Trophoblast cell (in vitro differentiated cells and primary cell): ENCODE data around the gene TMOD1.

Source experiments
- DNase-seq, 2 donors: peaks; one replicate each; pipeline ENCODE4 v3.0.0-alpha.2; 2016
- H2AFZ ChIP-seq: 2 replicates; pipeline ENCODE4 v1.6.1; 2013; ENCODE audit warnings: low read length, moderate library complexity, mild to moderate bottlenecking; ENCODE audit not compliant: insufficient read depth, poor library complexity
- H2AK5ac ChIP-seq: 2 replicates; pipeline ENCODE4 v1.6.1; 2013; ENCODE audit warnings: mild to moderate bottlenecking, low read length
- H2BK120ac ChIP-seq: 2 replicates; pipeline ENCODE4 v1.6.1; 2013; ENCODE audit warnings: low read length, mild to moderate bottlenecking, moderate library complexity; ENCODE audit not compliant: insufficient read depth, poor library complexity
- H2BK12ac ChIP-seq: 2 replicates; pipeline ENCODE4 v1.6.1; 2013; ENCODE audit warnings: mild to moderate bottlenecking, low read length, moderate library complexity
- H2BK5ac ChIP-seq: 2 replicates; pipeline ENCODE4 v1.6.1; 2013; ENCODE audit warnings: low read length, low read depth, moderate library complexity, mild to moderate bottlenecking; ENCODE audit not compliant: poor library complexity
- H3K14ac ChIP-seq: 2 replicates; pipeline ENCODE4 v1.6.1; 2013; ENCODE audit warnings: mild to moderate bottlenecking, low read length
- H3K18ac ChIP-seq: 2 replicates; pipeline ENCODE4 v1.6.1; 2013; ENCODE audit warnings: mild to moderate bottlenecking, low read length
- H3K23ac ChIP-seq: 2 replicates; pipeline ENCODE4 v1.6.1; 2013; ENCODE audit warnings: low read length
- H3K27ac ChIP-seq: 2 replicates; pipeline ENCODE4 v1.5.1; 2013; ENCODE audit warnings: low read depth, mild to moderate bottlenecking, inconsistent platforms, low read length, moderate library complexity
- H3K27me3 ChIP-seq: 2 replicates; pipeline ENCODE4 v1.6.1; 2013; ENCODE audit warnings: inconsistent platforms, mild to moderate bottlenecking, low read length, moderate library complexity; ENCODE audit not compliant: insufficient read depth
- H3K36me3 ChIP-seq, 2 experiments: 1 replicate in 1 of 2; 2 replicates in 1 of 2; pipeline ENCODE4 v1.6.1; 2013; ENCODE audit warnings: low read length in 2 of 2, mild to moderate bottlenecking in 2 of 2, moderate library complexity in 1 of 2; ENCODE audit not compliant: insufficient read depth in 2 of 2, control insufficient read depth in 1 of 2
- H3K4ac ChIP-seq: 2 replicates; pipeline ENCODE4 v1.6.1; 2013; ENCODE audit warnings: low read depth, mild to moderate bottlenecking, low read length, moderate library complexity
- H3K4me1 ChIP-seq, 2 experiments: 1 replicate in 1 of 2; 2 replicates in 1 of 2; pipeline ENCODE4 v1.6.1; 2013; ENCODE audit warnings: low read length in 2 of 2, mild to moderate bottlenecking in 2 of 2, moderate library complexity in 1 of 2; ENCODE audit not compliant: insufficient read depth in 2 of 2, control insufficient read depth in 1 of 2
- H3K4me2 ChIP-seq: 2 replicates; pipeline ENCODE4 v1.6.1; 2013; ENCODE audit warnings: inconsistent platforms, mild to moderate bottlenecking, low read length, moderate library complexity
- H3K4me3 ChIP-seq: 2 replicates; pipeline ENCODE4 v1.5.1; 2013; ENCODE audit warnings: mild to moderate bottlenecking, low read depth, low read length, inconsistent platforms
- H3K79me1 ChIP-seq: one replicate; pipeline ENCODE4 v1.6.1; 2013; ENCODE audit warnings: low read length
- H3K79me2 ChIP-seq: 2 replicates; pipeline ENCODE4 v1.6.1; 2013; ENCODE audit warnings: low read length, mild to moderate bottlenecking; ENCODE audit not compliant: control insufficient read depth, insufficient read depth, poor library complexity
- H3K9ac ChIP-seq: 2 replicates; pipeline ENCODE4 v1.6.1; 2013; ENCODE audit warnings: mild to moderate bottlenecking, low read length
- H3K9me3 ChIP-seq: 2 replicates; pipeline ENCODE4 v1.6.1; 2013; ENCODE audit warnings: low read depth, mild to moderate bottlenecking, control low read depth, inconsistent platforms, low read length; ENCODE audit not compliant: insufficient read depth
- H4K12ac ChIP-seq: 2 replicates; pipeline ENCODE4 v1.6.1; 2013; ENCODE audit warnings: low read depth, mild to moderate bottlenecking, low read length, moderate library complexity
- H4K8ac ChIP-seq: 2 replicates; pipeline ENCODE4 v1.6.1; 2013; ENCODE audit warnings: low read depth, mild to moderate bottlenecking, low read length, moderate library complexity
- H4K91ac ChIP-seq: one replicate; pipeline ENCODE4 v1.6.1; 2013; ENCODE audit warnings: low read depth, mild to moderate bottlenecking, low read length, moderate library complexity
- WGBS: extraction: QIAGEN DNeasy Blood & Tissue Kit; methylation state at CpG from one replicate; pipeline ENCODE4 v1.1.7; 2013; ENCODE audit warnings: missing lambda C conversion rate; ENCODE audit not compliant: insufficient read length, insufficient coverage; ENCODE audit errors: extremely low coverage; 5-methylcytosine and 5-hydroxymethylcytosine counted together

TMOD1 gene

DNA sequence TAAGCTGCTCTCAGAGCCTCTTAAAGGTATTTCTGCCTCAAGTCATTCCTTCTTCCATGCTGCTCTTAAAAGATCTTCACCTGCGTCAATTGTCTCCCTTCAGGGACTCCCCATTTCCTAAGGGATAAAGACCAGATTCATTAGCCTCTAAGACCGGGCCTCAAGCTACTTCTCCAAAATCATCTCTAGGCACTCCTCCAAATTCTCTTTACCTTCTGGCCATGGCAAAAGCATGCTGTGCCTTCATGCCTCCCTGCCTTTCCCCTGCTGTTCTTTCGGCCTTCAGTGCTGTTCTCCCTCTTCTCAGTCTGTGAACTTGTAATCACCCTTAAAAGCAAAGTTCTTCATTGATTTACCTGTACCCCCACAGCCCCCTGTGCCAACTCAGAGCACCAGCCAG is 4.4 kb downstream of the TMOD1 start:
- no peak overlapping the region for H2BK120ac ChIP-seq
- WGBS, result no CpG with 5 or more reads among the region's 3 CpGs
- H4K12ac ChIP-seq, result no peak overlapping the region
- no peaks in the 10 kb centered on the region for H3K79me1 ChIP-seq
- H3K27me3 ChIP-seq, result peaks cover 31% of the 10 kb centered on the region
- no peak overlapping the region for H3K23ac ChIP-seq
- H3K14ac ChIP-seq, result no peak overlapping the region
- no peak overlapping the region for H3K18ac ChIP-seq
- no peak overlapping the region for H4K91ac ChIP-seq
- no peak overlapping the region for H2BK12ac ChIP-seq
- no peak overlapping the region for H2AK5ac ChIP-seq
- H3K27ac ChIP-seq, result no peak overlapping the region
- H3K36me3 ChIP-seq, result no peaks in the 10 kb centered on the region
- H3K9me3 ChIP-seq, result peaks cover 7% of the 10 kb centered on the region
- H3K4me2 ChIP-seq, result no peak overlapping the region
- H4K8ac ChIP-seq, result no peak overlapping the region
- H2AFZ ChIP-seq, result no peak overlapping the region
- peaks cover 0 to 9% of the 10 kb centered on the region in 2 experiments for H3K4me1 ChIP-seq
- H3K9ac ChIP-seq, result no peak overlapping the region
- H2BK5ac ChIP-seq, result no peak overlapping the region
- no peak for DNase-seq
- H3K4ac ChIP-seq, result no peak overlapping the region
- no peaks in the 10 kb centered on the region for H3K79me2 ChIP-seq
- H3K4me3 ChIP-seq, result no peak overlapping the region

DNA sequence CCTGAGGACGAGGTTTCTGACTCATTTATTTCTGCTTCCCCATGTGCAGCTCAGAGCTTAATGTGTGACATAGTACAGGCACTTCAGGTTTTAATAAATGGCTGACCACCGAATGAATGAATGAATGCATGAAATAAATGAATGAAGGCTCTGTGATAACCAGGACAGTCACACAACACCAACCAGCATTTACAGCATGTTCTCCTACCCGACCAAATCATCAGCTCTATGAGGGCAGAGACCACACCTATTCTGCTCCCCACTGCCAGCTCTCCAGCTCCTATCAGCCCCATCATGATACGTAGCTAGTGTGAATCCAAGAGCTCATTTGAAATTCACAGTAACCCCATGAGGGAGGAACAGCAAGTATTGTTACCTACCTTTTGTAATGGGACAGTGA is 4.8 kb downstream of the TMOD1 start:
- H3K27ac ChIP-seq, result no peak overlapping the region
- H3K4me2 ChIP-seq, result no peak overlapping the region
- H3K79me1 ChIP-seq, result no peaks in the 10 kb centered on the region
- H3K4ac ChIP-seq, result no peak overlapping the region
- no peak overlapping the region for H2BK120ac ChIP-seq
- H2AFZ ChIP-seq, result no peak overlapping the region
- peaks cover 0 to 9% of the 10 kb centered on the region in 2 experiments for H3K4me1 ChIP-seq
- no peak overlapping the region for H2BK5ac ChIP-seq
- H2AK5ac ChIP-seq, result no peak overlapping the region
- WGBS, result no CpG with 5 or more reads among the region's 4 CpGs
- H4K8ac ChIP-seq, result no peak overlapping the region
- no peak overlapping the region for H3K9ac ChIP-seq
- no peak overlapping the region for H3K14ac ChIP-seq
- no peak overlapping the region for H4K12ac ChIP-seq
- H3K27me3 ChIP-seq, result peaks cover 31% of the 10 kb centered on the region
- H3K36me3 ChIP-seq, result no peaks in the 10 kb centered on the region
- no peak overlapping the region for H3K4me3 ChIP-seq
- H4K91ac ChIP-seq, result no peak overlapping the region
- no peak overlapping the region for H2BK12ac ChIP-seq
- H3K9me3 ChIP-seq, result peaks cover 7% of the 10 kb centered on the region
- DNase-seq, result no peak
- H3K23ac ChIP-seq, result no peak overlapping the region
- H3K18ac ChIP-seq, result no peak overlapping the region
- H3K79me2 ChIP-seq, result no peaks in the 10 kb centered on the region

DNA sequence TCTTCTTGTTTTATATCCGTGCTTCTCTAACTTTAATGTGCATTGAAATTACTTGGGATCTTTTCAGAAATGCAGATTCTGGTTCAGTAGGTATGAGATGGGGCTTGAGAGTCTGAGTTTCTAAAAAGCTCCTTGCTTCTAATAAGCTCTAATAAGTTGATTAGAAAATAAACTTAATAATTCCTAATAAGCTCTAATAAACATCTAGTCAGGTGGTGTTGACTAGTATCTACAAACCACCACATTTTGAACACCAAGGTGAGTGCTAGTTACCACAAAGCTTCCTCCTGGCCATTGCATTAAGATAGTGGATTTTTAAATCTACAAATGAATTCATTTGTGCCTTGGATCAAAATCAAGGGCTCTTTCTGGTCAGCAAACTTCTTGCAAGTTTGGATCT is 5.3 kb downstream of the TMOD1 start:
- peaks cover 0 to 8% of the 10 kb centered on the region in 2 experiments for H3K4me1 ChIP-seq
- H3K23ac ChIP-seq, result no peak overlapping the region
- H2BK120ac ChIP-seq, result no peak overlapping the region
- no peak overlapping the region for H3K27ac ChIP-seq
- H3K14ac ChIP-seq, result no peak overlapping the region
- no peak overlapping the region for H4K8ac ChIP-seq
- H2AFZ ChIP-seq, result no peak overlapping the region
- no peak overlapping the region for H2AK5ac ChIP-seq
- no peaks in the 10 kb centered on the region for H3K36me3 ChIP-seq
- no peak overlapping the region for H3K4me3 ChIP-seq
- no peak overlapping the region for H3K9ac ChIP-seq
- H3K79me2 ChIP-seq, result no peaks in the 10 kb centered on the region
- H3K79me1 ChIP-seq, result no peaks in the 10 kb centered on the region
- no CpG with 5 or more reads among the region's 1 CpG for WGBS
- H3K4ac ChIP-seq, result no peak overlapping the region
- peaks cover 7% of the 10 kb centered on the region for H3K9me3 ChIP-seq
- H2BK12ac ChIP-seq, result no peak overlapping the region
- no peak overlapping the region for H2BK5ac ChIP-seq
- DNase-seq, result no peak
- H3K27me3 ChIP-seq, result peaks cover 27% of the 10 kb centered on the region
- H4K91ac ChIP-seq, result no peak overlapping the region
- H3K18ac ChIP-seq, result no peak overlapping the region
- no peak overlapping the region for H3K4me2 ChIP-seq
- no peak overlapping the region for H4K12ac ChIP-seq

DNA sequence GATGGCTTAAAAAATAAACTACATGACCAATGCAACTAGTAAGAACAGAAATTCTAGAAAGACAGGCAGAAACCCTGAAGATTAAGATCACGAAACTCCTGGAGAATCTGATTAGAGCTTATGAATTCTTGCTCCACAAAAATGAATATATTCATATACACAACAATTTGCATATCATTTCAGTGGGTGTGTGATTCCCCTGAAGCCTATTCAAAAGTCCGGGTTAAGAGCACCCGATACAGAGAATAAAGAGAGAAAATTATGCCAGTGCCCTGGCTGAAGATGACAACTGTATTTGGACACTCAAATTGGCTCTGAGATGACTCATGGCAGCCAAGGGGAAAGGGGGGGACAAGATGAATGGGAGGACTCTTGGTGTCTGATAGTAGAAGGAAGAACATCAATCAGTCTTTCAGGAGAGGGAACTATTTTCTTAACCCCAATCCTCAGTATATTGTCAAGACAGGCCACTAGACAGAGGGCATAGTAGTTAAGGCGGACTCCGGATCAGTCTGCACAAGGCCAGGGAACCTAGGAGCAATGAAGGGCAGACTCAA is 6.0 kb downstream of the TMOD1 start:
- no peaks in the 10 kb centered on the region for H3K79me2 ChIP-seq
- no CpG with 5 or more reads among the region's 5 CpGs for WGBS

More for the DNA sequence above, 6.0 kb downstream of the TMOD1 start:
- Histone ChIP-seq H3K18ac (no peak overlapping the region), H3K79me1 (no peaks in the 10 kb centered on the region), H4K8ac (no peak overlapping the region), H3K27me3 (peaks cover 20% of the 10 kb centered on the region), H3K9me3 (peaks cover 7% of the 10 kb centered on the region), H3K9ac (no peak overlapping the region), H3K4me3 (no peak overlapping the region), H2AK5ac (no peak overlapping the region), H3K4me1 (peaks cover 0 to 1% of the 10 kb centered on the region in 2 experiments), H4K91ac (no peak overlapping the region), H2AFZ (no peak overlapping the region), H2BK5ac (no peak overlapping the region), H3K4ac (no peak overlapping the region), H2BK12ac (no peak overlapping the region), H3K36me3 (no peaks in the 10 kb centered on the region), H3K14ac (no peak overlapping the region), H3K4me2 (no peak overlapping the region), H4K12ac (no peak overlapping the region), H3K23ac (no peak overlapping the region), H2BK120ac (no peak overlapping the region), H3K27ac (no peak overlapping the region)
- DNase-seq, result no peak
